Esophagus squamous epithelium (tissue), 5 donors: ENCODE measurements around the gene COQ10B. TPM values are rescaled to one million over a fixed set of nuclear protein-coding genes. Genes with fewer than 3 reads are reported as not detected.
A peak's percentile ranks its signal among the peaks of the same experiment; 100 is the strongest.

Experiments used
- DNase-seq: peaks from one replicate; lab custom pipeline; 2025; lab: John Stamatoyannopoulos, UW
- H3K27ac ChIP-seq, 4 donors: fragments of 200-600 bp; sonication (generic); one replicate each; pipeline ENCODE4 v1.5.1; 2016 to 2019; ENCODE audit warnings: mild to moderate bottlenecking in 1 of 4
- H3K27me3 ChIP-seq, 4 donors: fragments of 200-600 bp; sonication (generic); 1 replicate in 3 of 4; 2 replicates in 1 of 4; pipeline versions ENCODE4 v1.5.1 to v1.6.0; 2017 to 2021; ENCODE audit warnings: antibody characterized with exemption in 1 of 4
- H3K36me3 ChIP-seq, 3 donors: fragments of 200-600 bp; sonication (generic); one replicate each; pipeline ENCODE4 v1.5.1; 2016 to 2019
- H3K4me1 ChIP-seq, 3 donors: fragments of 200-600 bp; sonication (generic); one replicate each; pipeline ENCODE4 v1.5.1; 2017 to 2019
- H3K4me3 ChIP-seq, 4 donors: fragments of 200-600 bp; sonication (generic); 1 replicate in 3 of 4; 2 replicates in 1 of 4; pipeline ENCODE4 v1.5.1; 2016 to 2019; ENCODE audit warnings: mild to moderate bottlenecking in 2 of 4, moderate library complexity in 1 of 4
- H3K9me3 ChIP-seq, 3 donors: fragments of 200-600 bp; sonication (generic); one replicate each; pipeline ENCODE4 v1.5.1; 2016 to 2019
- POLR2A ChIP-seq, 4 donors: fragments of 450-650 bp; IDR thresholded peaks; one replicate each; pipeline ENCODE4 v1.6.1; 2017; ENCODE audit warnings: antibody characterized with exemption in 4 of 4, mild to moderate bottlenecking in 4 of 4, moderate library complexity in 3 of 4
- WGBS, 2 donors: methylation state at CpG; one replicate each; pipeline ENCODE4 v1.1.5; 2018; 5-methylcytosine and 5-hydroxymethylcytosine counted together
- intact Hi-C: fragments of 100-400 bp; cut with DNase I; formaldehyde crosslinking; loops from one replicate; pipeline ENCODE4 v1.15.0; 2022
- total RNA-seq, 4 donors: library from RNA; depleted of rRNA; stranded (reverse); fragments of >200 nt; gene quantifications; one replicate each; pipeline ENCODE4 v1.1.0, GENCODE V29; 2016
- TF ChIP-seq, protein P1 (sequence below), 6 experiments: fragments of 450-650 bp in 4 of 6; fragments of 200-600 bp in 2 of 6; sonication (generic) in 2 of 6; IDR thresholded peaks; one replicate each; pipeline ENCODE4 v1.5.1; 2016 to 2019; ENCODE audit warnings: antibody characterized with exemption in 6 of 6, mild to moderate bottlenecking in 4 of 6, moderate library complexity in 4 of 6
- donor health status: DM: yes; HTN: yes; CAD: no.

COQ10B gene
- total RNA-seq: 10 to 100 TPM; 15.9 to 26.3 (median 22.7) TPM

DNA sequence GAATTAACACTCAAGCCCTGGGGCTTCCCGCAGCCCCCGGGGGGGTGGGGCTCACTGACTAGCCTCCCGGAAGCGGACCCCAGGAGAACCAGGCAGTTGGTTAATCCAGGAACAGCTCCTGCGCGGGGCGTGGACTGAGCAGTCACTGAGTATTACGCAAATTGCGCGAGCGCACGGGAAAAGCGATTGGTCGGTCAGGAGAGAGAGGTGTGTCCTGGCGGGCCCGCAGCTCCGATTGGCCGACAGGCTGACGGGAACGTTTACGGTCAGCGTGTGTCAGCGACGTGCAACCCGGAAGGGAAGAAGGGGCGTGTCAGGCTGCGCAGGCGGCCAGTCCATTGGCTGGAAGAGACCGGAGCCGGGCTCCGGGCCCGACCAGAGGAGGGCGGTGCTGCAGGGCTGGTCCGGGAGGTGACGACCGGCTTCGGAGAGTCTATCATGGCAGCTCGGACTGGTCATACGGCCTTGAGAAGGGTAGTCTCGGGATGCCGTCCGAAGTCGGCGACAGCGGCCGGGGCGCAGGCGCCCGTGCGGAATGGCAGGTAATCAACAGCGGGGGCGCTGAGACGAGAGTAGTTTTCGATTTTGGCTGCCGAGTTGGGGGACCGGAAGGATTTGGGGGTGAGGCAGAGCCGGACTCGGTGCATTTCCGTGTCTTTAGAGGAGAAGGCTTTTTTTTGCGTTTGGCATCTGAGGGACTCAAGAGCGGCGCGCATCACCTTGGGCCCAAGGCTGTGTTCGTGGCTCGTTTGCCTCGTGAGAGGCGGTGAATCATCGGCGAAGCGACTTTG, at the start of gene COQ10B:
Gene COQ10B (plus strand): TSS at position 430 of the 791 bp plus-strand sequence. CDS start 9 bp downstream, at position 439.
- WGBS, 2 donors: 0% methylated on average over 9 to 35 of the region's 70 CpGs
- Histone ChIP-seq H3K4me1 (peaks cover 8 to 44% (median 16%) of the 10 kb centered on the region in 3 donors), H3K36me3 (no peaks in the 10 kb centered on the region), H3K9me3 (no peaks in the 10 kb centered on the region), H3K27me3 (no peaks in the 10 kb centered on the region), H3K27ac (peak within 1 kb of the TSS; percentile 98 to 100 (median 100)), H3K4me3 (peak within 1 kb of the TSS; percentile 66 to 97 (median 92))
- DNase-seq: peak; percentile 96
- peak in 3 of 4 donors; percentile 64 to 94 (median 75) for TF ChIP-seq POLR2A (IDR thresholded peaks at IDR 0.05)
- TF ChIP-seq, protein P1, sequence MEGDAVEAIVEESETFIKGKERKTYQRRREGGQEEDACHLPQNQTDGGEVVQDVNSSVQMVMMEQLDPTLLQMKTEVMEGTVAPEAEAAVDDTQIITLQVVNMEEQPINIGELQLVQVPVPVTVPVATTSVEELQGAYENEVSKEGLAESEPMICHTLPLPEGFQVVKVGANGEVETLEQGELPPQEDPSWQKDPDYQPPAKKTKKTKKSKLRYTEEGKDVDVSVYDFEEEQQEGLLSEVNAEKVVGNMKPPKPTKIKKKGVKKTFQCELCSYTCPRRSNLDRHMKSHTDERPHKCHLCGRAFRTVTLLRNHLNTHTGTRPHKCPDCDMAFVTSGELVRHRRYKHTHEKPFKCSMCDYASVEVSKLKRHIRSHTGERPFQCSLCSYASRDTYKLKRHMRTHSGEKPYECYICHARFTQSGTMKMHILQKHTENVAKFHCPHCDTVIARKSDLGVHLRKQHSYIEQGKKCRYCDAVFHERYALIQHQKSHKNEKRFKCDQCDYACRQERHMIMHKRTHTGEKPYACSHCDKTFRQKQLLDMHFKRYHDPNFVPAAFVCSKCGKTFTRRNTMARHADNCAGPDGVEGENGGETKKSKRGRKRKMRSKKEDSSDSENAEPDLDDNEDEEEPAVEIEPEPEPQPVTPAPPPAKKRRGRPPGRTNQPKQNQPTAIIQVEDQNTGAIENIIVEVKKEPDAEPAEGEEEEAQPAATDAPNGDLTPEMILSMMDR (IDR thresholded peaks at IDR 0.05): peak in 4 of 6 experiments; percentile 5 to 44 (median 34)
- intact Hi-C loops: loop anchor here (5.0 kb wide), 1 partner anchor 44 kb away; the partner anchor contains the start of gene HSPD1

DNA sequence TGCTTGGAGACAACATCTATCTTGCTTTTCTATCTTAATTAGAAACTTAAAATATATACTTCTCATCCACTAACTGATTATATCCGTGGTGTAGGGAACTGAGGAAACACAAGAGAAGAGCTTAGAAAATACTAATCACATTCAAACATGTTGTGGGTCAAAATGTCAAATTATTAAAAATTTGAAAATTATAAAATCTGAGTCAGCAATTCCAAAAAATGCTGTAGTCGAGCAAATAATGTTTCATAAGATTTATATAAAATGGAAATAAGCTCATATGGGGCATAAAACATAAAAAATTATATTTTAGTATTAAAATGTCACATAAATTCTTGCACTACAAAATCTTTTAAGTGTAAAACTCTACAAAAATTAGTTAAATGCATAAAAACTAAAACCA, 47.8 kb upstream of the COQ10B start:
- Histone ChIP-seq H3K27me3 (no peaks in the 10 kb centered on the region), H3K27ac (no peak overlapping the region), H3K4me3 (no peak overlapping the region), H3K9me3 (no peaks in the 10 kb centered on the region), H3K4me1 (no peaks in the 10 kb centered on the region), H3K36me3 (peaks cover 4 to 100% (median 42%) of the 10 kb centered on the region in 3 donors)
- WGBS, 2 donors: 80 to 84% methylated on average over 2 of the region's 2 CpGs
- intact Hi-C loops: no loop called here
- no peak for DNase-seq
- TF ChIP-seq, protein P1 (IDR thresholded peaks at IDR 0.05): no peak
- no peak for TF ChIP-seq POLR2A (IDR thresholded peaks at IDR 0.05)

DNA sequence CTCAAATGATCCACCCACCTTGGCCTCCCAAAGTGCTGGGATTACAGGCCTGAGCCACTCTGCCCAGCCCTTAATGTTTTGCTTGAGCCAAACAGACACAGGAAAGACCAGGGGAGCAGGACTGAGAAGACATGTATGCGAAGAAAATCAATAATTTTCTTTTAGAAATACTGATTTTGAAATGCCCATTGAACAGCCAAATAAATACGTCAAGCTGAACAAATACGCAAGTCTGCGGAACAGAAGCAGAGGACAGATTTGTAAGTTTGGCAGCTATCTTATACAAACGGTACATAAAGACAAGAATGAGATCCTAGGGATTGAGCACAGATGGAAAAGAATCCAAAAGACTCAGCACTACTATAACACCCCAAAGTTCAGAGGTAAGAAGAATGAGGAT, 39.3 kb upstream of the COQ10B start:
- Histone ChIP-seq H3K27me3 (no peaks in the 10 kb centered on the region), H3K36me3 (peaks cover 12 to 100% (median 72%) of the 10 kb centered on the region in 3 donors), H3K4me3 (no peak overlapping the region), H3K4me1 (no peaks in the 10 kb centered on the region), H3K9me3 (no peaks in the 10 kb centered on the region), H3K27ac (no peak overlapping the region)
- TF ChIP-seq POLR2A (IDR thresholded peaks at IDR 0.05): no peak
- TF ChIP-seq, protein P1 (IDR thresholded peaks at IDR 0.05): no peak
- no peak for DNase-seq
- intact Hi-C loops: no loop called here
- WGBS, 2 donors: 84 to 85% methylated on average over 5 of the region's 5 CpGs

DNA sequence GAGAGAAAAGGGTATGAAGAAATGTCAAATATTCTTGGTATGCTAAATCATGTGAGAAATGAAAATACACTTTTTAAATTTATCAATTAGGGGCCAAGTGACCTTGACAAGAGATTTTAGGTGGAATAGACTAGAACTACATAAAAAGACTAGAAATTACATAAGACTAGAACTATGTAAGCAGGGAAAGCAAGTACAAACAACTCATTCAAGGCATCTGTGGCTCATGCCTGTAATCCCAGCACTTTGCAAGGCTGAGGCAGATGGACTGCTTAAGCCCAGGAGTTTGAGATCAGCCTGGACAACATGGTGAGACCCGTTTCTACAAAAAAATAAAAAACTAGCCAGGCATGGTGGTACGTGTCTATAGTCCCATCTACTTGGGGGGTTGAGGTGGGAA, 38.8 kb upstream of the COQ10B start:
- Histone ChIP-seq H3K4me1 (no peaks in the 10 kb centered on the region), H3K4me3 (no peak overlapping the region), H3K9me3 (no peaks in the 10 kb centered on the region), H3K27me3 (no peaks in the 10 kb centered on the region), H3K27ac (no peak overlapping the region), H3K36me3 (peaks cover 12 to 100% (median 71%) of the 10 kb centered on the region in 3 donors)
- intact Hi-C loops: no loop called here
- WGBS, 2 donors: 86 to 88% methylated on average over 2 of the region's 2 CpGs
- no peak for DNase-seq
- no peak for TF ChIP-seq POLR2A (IDR thresholded peaks at IDR 0.05)
- TF ChIP-seq, protein P1 (IDR thresholded peaks at IDR 0.05): no peak

DNA sequence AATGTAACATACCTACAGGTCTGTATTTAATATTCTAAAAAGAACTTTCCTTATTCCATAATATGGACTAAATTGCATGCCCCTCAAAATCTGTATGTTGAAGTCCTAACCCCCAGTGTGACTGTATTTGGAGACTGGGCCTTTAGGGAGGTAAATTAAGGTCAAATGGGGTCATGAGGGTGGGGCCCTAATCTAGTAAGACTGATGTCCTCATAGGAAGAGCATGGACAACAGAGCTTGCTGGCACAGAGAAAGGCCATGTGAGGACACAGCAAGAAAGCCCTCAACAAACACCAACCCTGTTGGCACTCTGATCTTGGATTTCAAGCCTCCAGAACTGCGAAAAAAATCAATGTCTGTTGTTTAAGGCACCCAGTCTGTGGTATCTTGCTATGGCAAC, 37.1 kb upstream of the COQ10B start:
- intact Hi-C loops: no loop called here
- TF ChIP-seq, protein P1 (IDR thresholded peaks at IDR 0.05): no peak
- TF ChIP-seq POLR2A (IDR thresholded peaks at IDR 0.05): no peak
- H3K4me1 ChIP-seq: no peaks in the 10 kb centered on the region
- WGBS, 2 donors: 93 to 100% methylated on average over 1 of the region's 1 CpG
- no peaks in the 10 kb centered on the region for H3K27me3 ChIP-seq
- H3K9me3 ChIP-seq: no peaks in the 10 kb centered on the region
- no peak for DNase-seq
- H3K36me3 ChIP-seq: peaks cover 4 to 99% (median 80%) of the 10 kb centered on the region in 3 donors
- no peak overlapping the region for H3K4me3 ChIP-seq
- no peak overlapping the region for H3K27ac ChIP-seq
